Gastrocnemius medialis (tissue), 4 donors: ENCODE data around the gene ME2. TPM values are rescaled to one million over a fixed set of nuclear protein-coding genes. Genes with fewer than 3 reads are reported as not detected.

Experiments used
- ATAC-seq, 2 donors: fragments of 150-250 bp; one replicate each; pipeline ENCODE4 v1.9.1; 2016
- DNase-seq, 2 donors: peaks; one replicate each; pipeline ENCODE4 v3.0.0-alpha.2; 2019
- H3K27ac ChIP-seq, 4 donors: fragments of 200-600 bp; sonication (generic); 1 replicate in 1 of 4; 2 replicates in 3 of 4; pipeline ENCODE4 v1.5.1; 2016 to 2018; ENCODE audit warnings: mild to moderate bottlenecking in 2 of 4, moderate library complexity in 1 of 4
- H3K27me3 ChIP-seq, 3 donors: fragments of 200-600 bp; sonication (generic) in 2 of 3; 1 replicate in 1 of 3; 2 replicates in 2 of 3; pipeline versions ENCODE4 v1.5.1 to v1.6.0; 2016 to 2019; ENCODE audit warnings: mild to moderate bottlenecking in 1 of 3, moderate library complexity in 1 of 3
- H3K36me3 ChIP-seq, 2 donors: fragments of 200-600 bp; sonication (generic) in 1 of 2; one replicate each; pipeline ENCODE4 v1.5.1; 2017 to 2018
- H3K4me1 ChIP-seq, 2 donors: fragments of 200-600 bp; sonication (generic) in 1 of 2; one replicate each; pipeline ENCODE4 v1.5.1; 2016 to 2017; ENCODE audit warnings: mild to moderate bottlenecking in 2 of 2
- H3K4me3 ChIP-seq, 4 donors: fragments of 200-600 bp; sonication (generic) in 3 of 4; 1 replicate in 1 of 4; 2 replicates in 3 of 4; pipeline ENCODE4 v1.5.1; 2016 to 2019; ENCODE audit warnings: mild to moderate bottlenecking in 2 of 4
- H3K9me3 ChIP-seq, 3 donors: fragments of 200-600 bp; sonication (generic) in 2 of 3; 1 replicate in 1 of 3; 2 replicates in 2 of 3; pipeline ENCODE4 v1.5.1; 2016 to 2019
- POLR2A ChIP-seq, 2 donors: fragments of 450-650 bp; IDR thresholded peaks; one replicate each; pipeline ENCODE4 v1.6.1; 2017; ENCODE audit warnings: antibody characterized with exemption in 2 of 2, mild to moderate bottlenecking in 2 of 2, moderate library complexity in 2 of 2
- in situ Hi-C, 4 donors: fragments of 200-750 bp; cut with MboI; loops; one replicate each; pipeline versions ENCODE4 v1.15.0 to v1.8.0; 2017; ENCODE audit warnings: low sequenced_read_pairs in 4 of 4
- intact Hi-C: fragments of 100-400 bp; cut with DNase I; formaldehyde crosslinking; loops from one replicate; pipeline ENCODE4 v1.15.1; 2023; ENCODE audit warnings: low total_unique reads
- total RNA-seq, 4 donors: library from RNA; depleted of rRNA; stranded (reverse); fragments of >200 nt; gene quantifications; one replicate each; pipeline versions ENCODE4 v1.1.0 to v1.2.3, GENCODE V29; 2016
- TF ChIP-seq, protein P1 (sequence below), 5 experiments: fragments of 450-650 bp in 3 of 5; fragments of 200-600 bp in 2 of 5; sonication (generic) in 2 of 5; IDR thresholded peaks in 4 of 5; conservative IDR thresholded peaks in 1 of 5; 1 replicate in 4 of 5; 2 replicates in 1 of 5; pipeline ENCODE4 v1.5.1; 2016 to 2019; ENCODE audit warnings: antibody characterized with exemption in 5 of 5, mild to moderate bottlenecking in 3 of 5, moderate library complexity in 3 of 5

Gene ME2
- total RNA-seq, 4 donors from 2014 or later = 25.3 to 50.6 (median 46.5) TPM

DNA sequence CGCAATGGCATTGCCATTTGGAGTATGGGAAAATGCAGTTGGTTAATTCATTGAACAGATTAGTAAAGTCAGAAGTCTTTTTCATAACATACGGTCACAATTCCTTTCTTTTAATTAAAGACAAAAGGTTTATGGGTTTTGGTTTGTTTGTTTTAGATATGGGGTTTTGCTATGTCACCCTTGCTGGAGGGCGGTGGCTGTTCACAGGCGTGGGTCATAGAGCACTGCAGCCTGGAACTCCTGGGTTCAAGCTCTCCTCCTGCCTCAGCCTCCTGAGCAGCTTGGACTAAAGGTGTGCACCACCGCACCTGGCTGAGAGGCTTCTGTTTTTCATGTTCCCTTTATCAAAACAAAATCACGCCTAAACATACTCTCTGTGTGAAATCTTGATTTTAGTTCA lies 70.3 kb downstream of the ME2 start:
- H3K36me3 ChIP-seq = peaks cover 0 to 12% of the 10 kb centered on the region in 2 donors
- intact Hi-C loops = no loop called here
- no peak overlapping the region for H3K27ac ChIP-seq
- no peak overlapping the region for H3K4me3 ChIP-seq
- H3K9me3 ChIP-seq = no peaks in the 10 kb centered on the region
- no peaks in the 10 kb centered on the region for H3K4me1 ChIP-seq
- DNase-seq = no peak
- no peaks in the 10 kb centered on the region for H3K27me3 ChIP-seq
- no peak for TF ChIP-seq POLR2A (IDR thresholded peaks at IDR 0.05)
- TF ChIP-seq, protein P1, sequence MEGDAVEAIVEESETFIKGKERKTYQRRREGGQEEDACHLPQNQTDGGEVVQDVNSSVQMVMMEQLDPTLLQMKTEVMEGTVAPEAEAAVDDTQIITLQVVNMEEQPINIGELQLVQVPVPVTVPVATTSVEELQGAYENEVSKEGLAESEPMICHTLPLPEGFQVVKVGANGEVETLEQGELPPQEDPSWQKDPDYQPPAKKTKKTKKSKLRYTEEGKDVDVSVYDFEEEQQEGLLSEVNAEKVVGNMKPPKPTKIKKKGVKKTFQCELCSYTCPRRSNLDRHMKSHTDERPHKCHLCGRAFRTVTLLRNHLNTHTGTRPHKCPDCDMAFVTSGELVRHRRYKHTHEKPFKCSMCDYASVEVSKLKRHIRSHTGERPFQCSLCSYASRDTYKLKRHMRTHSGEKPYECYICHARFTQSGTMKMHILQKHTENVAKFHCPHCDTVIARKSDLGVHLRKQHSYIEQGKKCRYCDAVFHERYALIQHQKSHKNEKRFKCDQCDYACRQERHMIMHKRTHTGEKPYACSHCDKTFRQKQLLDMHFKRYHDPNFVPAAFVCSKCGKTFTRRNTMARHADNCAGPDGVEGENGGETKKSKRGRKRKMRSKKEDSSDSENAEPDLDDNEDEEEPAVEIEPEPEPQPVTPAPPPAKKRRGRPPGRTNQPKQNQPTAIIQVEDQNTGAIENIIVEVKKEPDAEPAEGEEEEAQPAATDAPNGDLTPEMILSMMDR (IDR thresholded peaks at IDR 0.05 in 4 of 5, conservative IDR thresholded peaks at IDR 0.05 in 1 of 5) = no peak
- in situ Hi-C loops = no loop called here
- no peak for ATAC-seq

DNA sequence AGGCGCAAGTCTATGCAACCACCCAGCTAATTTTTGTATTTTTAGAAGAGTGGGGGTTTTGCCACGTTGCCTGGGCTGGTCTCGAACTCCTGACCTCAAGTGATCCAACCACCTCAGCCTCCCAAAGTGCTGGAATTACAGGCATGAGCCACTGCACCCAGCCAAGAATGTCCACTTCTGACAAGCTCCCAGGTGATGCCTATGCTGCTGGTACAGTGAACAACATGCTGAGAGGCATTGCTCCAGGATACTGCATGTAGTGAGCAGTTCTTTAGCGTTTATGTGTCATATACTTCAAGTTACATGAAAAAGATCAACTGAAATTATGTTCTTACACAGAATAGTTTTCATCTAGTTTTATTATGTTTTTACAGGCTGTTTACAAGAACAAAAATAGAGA lies 71.7 kb downstream of the ME2 start:
- TF ChIP-seq POLR2A (IDR thresholded peaks at IDR 0.05) = no peak
- TF ChIP-seq, protein P1 (IDR thresholded peaks at IDR 0.05 in 4 of 5, conservative IDR thresholded peaks at IDR 0.05 in 1 of 5) = no peak
- ATAC-seq = no peak
- intact Hi-C loops (no loop called here), in situ Hi-C loops (loop anchor here in 1 of 4 donors (25.0 kb wide), 1 partner anchor 237 kb away; the partner anchor contains the start of gene MEX3C)
- no peak overlapping the region for H3K4me3 ChIP-seq
- H3K9me3 ChIP-seq = no peaks in the 10 kb centered on the region
- H3K36me3 ChIP-seq = peaks cover 0 to 3% of the 10 kb centered on the region in 2 donors
- H3K27ac ChIP-seq = no peak overlapping the region
- H3K4me1 ChIP-seq = no peaks in the 10 kb centered on the region
- DNase-seq = no peak
- H3K27me3 ChIP-seq = no peaks in the 10 kb centered on the region

DNA sequence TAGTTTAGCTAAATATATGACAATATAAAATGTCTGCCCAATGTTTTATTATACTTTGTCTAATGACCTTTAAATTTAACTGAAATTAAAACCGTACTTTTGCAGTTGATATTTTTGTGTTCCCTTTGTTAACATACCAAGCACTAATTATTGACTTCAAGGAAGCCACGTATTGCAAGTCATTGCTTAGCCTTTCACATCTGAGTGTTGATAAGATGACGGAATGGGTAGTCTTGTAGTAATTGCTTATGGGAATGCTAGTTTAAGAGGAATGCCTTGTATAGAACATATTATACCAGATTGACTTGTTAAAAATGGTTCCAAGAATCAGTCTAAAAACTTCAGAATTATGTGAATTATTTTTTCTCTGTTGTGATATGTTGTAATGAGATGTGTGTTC lies 74.9 kb downstream of the ME2 start:
- H3K27me3 ChIP-seq = no peaks in the 10 kb centered on the region
- H3K36me3 ChIP-seq = no peaks in the 10 kb centered on the region
- TF ChIP-seq POLR2A (IDR thresholded peaks at IDR 0.05) = no peak
- TF ChIP-seq, protein P1 (IDR thresholded peaks at IDR 0.05 in 4 of 5, conservative IDR thresholded peaks at IDR 0.05 in 1 of 5) = no peak
- in situ Hi-C loops = loop anchor here in 1 of 4 donors (25.0 kb wide), 1 partner anchor 233 kb away; the partner anchor contains the start of gene MEX3C
- ATAC-seq (no peak), DNase-seq (no peak)
- H3K27ac ChIP-seq = no peak overlapping the region
- H3K4me1 ChIP-seq = no peaks in the 10 kb centered on the region
- H3K9me3 ChIP-seq = no peaks in the 10 kb centered on the region
- intact Hi-C loops = no loop called here
- H3K4me3 ChIP-seq = no peak overlapping the region

DNA sequence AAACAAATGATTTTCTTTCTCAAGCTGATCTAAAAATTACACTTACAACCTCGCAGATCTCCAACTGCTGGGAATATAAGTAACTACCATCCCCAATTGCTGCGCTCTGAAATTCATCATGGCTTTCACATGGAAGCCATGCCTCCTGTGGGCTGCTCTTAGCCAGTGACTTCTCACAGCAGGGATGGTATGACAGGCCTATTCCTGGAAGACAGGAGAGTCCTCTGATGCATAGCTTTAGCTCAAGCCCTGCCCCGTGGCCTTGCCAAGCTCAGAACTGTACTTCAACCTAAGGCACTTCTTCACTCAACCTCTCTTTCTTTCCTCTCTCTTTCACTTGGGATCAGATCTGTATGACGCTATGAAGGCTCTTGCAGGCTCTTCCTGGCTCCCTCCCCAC lies 76.3 kb downstream of the ME2 start:
- no peaks in the 10 kb centered on the region for H3K27me3 ChIP-seq
- no peak for TF ChIP-seq POLR2A (IDR thresholded peaks at IDR 0.05)
- TF ChIP-seq, protein P1 (IDR thresholded peaks at IDR 0.05 in 4 of 5, conservative IDR thresholded peaks at IDR 0.05 in 1 of 5) = no peak
- intact Hi-C loops (no loop called here), in situ Hi-C loops (loop anchor here in 1 of 4 donors (25.0 kb wide), 1 partner anchor 232 kb away; the partner anchor contains the start of gene MEX3C)
- no peak for DNase-seq
- H3K4me1 ChIP-seq = no peaks in the 10 kb centered on the region
- no peak for ATAC-seq
- no peaks in the 10 kb centered on the region for H3K36me3 ChIP-seq
- no peaks in the 10 kb centered on the region for H3K9me3 ChIP-seq
- no peak overlapping the region for H3K27ac ChIP-seq
- no peak overlapping the region for H3K4me3 ChIP-seq

DNA sequence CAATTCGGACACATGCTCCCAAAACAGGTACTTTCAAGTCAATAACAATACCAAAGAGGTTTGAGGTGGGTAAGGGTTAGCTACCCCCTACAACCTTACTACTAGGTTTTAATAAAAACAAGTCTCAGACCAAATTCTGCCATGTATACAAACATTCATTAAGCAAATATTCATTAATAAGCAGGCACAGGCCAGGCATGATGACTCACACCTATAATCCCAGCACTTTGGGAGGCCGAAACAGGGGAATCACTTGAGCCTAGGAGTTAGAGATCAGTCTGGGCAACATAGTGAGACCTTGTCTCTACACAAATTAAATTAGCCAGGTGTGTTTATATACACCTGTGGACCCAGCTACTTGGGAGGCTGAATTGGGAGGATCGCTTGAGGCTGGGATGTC lies 77.2 kb downstream of the ME2 start:
- ATAC-seq (no peak), DNase-seq (no peak)
- in situ Hi-C loops (loop anchor here in 1 of 4 donors (25.0 kb wide), 1 partner anchor 231 kb away; the partner anchor contains the start of gene MEX3C), intact Hi-C loops (no loop called here)
- H3K27me3 ChIP-seq = no peaks in the 10 kb centered on the region
- H3K36me3 ChIP-seq = no peaks in the 10 kb centered on the region
- no peaks in the 10 kb centered on the region for H3K9me3 ChIP-seq
- TF ChIP-seq, protein P1 (IDR thresholded peaks at IDR 0.05 in 4 of 5, conservative IDR thresholded peaks at IDR 0.05 in 1 of 5) = no peak
- no peak for TF ChIP-seq POLR2A (IDR thresholded peaks at IDR 0.05)
- no peak overlapping the region for H3K27ac ChIP-seq
- H3K4me1 ChIP-seq = no peaks in the 10 kb centered on the region
- H3K4me3 ChIP-seq = no peak overlapping the region
